Left cardiac atrium (tissue), 4 donors: ENCODE measurements around the gene NFKBIE. TPM values are rescaled to one million over a fixed set of nuclear protein-coding genes. Genes with fewer than 3 reads are reported as not detected.

ENCODE experiments used
- ATAC-seq, 2 donors: fragments of 200-7000 bp; cut with Tn5 transposase; one replicate each; pipeline ENCODE4 v1.9.1; 2020; ENCODE audit warnings: mild to moderate bottlenecking in 2 of 2, moderate library complexity in 2 of 2
- DNase-seq: peaks from one replicate; pipeline ENCODE4 v3.0.0-alpha.2; 2020
- intact Hi-C, 2 donors: fragments of 100-400 bp; cut with DNase I; formaldehyde crosslinking; loops; one replicate each; pipeline versions ENCODE4 v1.14.1 to v1.15.1; 2022 to 2023
- total RNA-seq, 2 donors: library from RNA; stranded (reverse); fragmentation: NEBNext Ultra II Directional; extraction: Animal tissue kit (Norgen Biotek cat#: 25700); gene quantifications; one replicate each; pipeline ENCODE4 v1.2.1, GENCODE V29; 2021
- donor health status: DM: no; HTN: yes; CAD: no.
- donor health status: DM: no; HTN: yes; CAD: no; lungs with severe emphysema.
- donor health status: DM: yes; HTN: yes; CAD: no.
- donor health status: Dilated cardiomyopathy.

NFKBIE gene
- total RNA-seq, 2 donors from 2014 or later = 3.8 to 5.8 TPM

- DNase-seq (peak; percentile 81), ATAC-seq (peak; percentile 39 to 49)
- intact Hi-C loops = no loop called here
Measured at GRCh38 chr6:44223319-44224028, 41.9 kb downstream of the NFKBIE start, which contains the start of gene SLC29A1. SLC29A1 (plus strand) TSS chr6:44223595; CDS start chr6:44227314, 3,719 bp downstream.

GRCh38 chr6:44222486-44223318 lies 42.6 kb downstream of the NFKBIE start:
- intact Hi-C loops = no loop called here
- ATAC-seq (no peak), DNase-seq (no peak)

GRCh38 chr6:44221961-44222335 lies 43.4 kb downstream of the NFKBIE start:
- ATAC-seq = no peak
- no peak for DNase-seq
- intact Hi-C loops = no loop called here

GRCh38 chr6:44221291-44221960 lies 43.9 kb downstream of the NFKBIE start:
- intact Hi-C loops = no loop called here

GRCh38 chr6:44220913-44221290 lies 44.4 kb downstream of the NFKBIE start:
- intact Hi-C loops = no loop called here
- ATAC-seq (no peak), DNase-seq (no peak)

More at GRCh38 chr6:44221291-44221960, 43.9 kb downstream of the NFKBIE start:
- ATAC-seq (peak; percentile 53 to 63), DNase-seq (peak; percentile 93)

- intact Hi-C loops = loop anchor here in 1 of 2 donors (5.0 kb wide), 1 partner anchor 48 kb away; no protein-coding TSS in a partner anchor
- ATAC-seq (no peak), DNase-seq (no peak)
Measured at GRCh38 chr6:44219815-44220784, 45.3 kb downstream of the NFKBIE start.

GRCh38 chr6:44219053-44219814 lies 46.1 kb downstream of the NFKBIE start:
- peak; percentile 91 for DNase-seq
- intact Hi-C loops = loop anchor here in 1 of 2 donors (5.0 kb wide), 1 partner anchor 47 kb away; no protein-coding TSS in a partner anchor
- peak; percentile 68 to 81 for ATAC-seq

GRCh38 chr6:44217332-44218143 lies 47.8 kb downstream of the NFKBIE start:
- intact Hi-C loops = loop anchor here in 1 of 2 donors (5.0 kb wide), 1 partner anchor 45 kb away; no protein-coding TSS in a partner anchor
- DNase-seq = peak; percentile 59
- peak; percentile 1 to 29 for ATAC-seq

- peak; percentile 47 for DNase-seq
- intact Hi-C loops = loop anchor here in 1 of 2 donors (5.0 kb wide), 1 partner anchor 45 kb away; no protein-coding TSS in a partner anchor
- ATAC-seq = peak; percentile 2 to 4
Measured at GRCh38 chr6:44216677-44217331, 48.5 kb downstream of the NFKBIE start, which contains the start of gene MYMX. MYMX (plus strand) TSS chr6:44216926; CDS start chr6:44217472, 546 bp downstream.

- DNase-seq = no peak
Measured at GRCh38 chr6:44214307-44214706, 51.0 kb downstream of the NFKBIE start.

GRCh38 chr6:44211284-44211683 lies 54.1 kb downstream of the NFKBIE start:
- DNase-seq (no peak), ATAC-seq (no peak)
- intact Hi-C loops = no loop called here

More at GRCh38 chr6:44214307-44214706, 51.0 kb downstream of the NFKBIE start:
- ATAC-seq = no peak
- intact Hi-C loops = no loop called here

Other genes with a start within 250 kb of the NFKBIE start
- gene MRPL14, start 138.1 kb downstream of the NFKBIE start, total RNA-seq = 10 to 100 TPM; 32.4 to 41.2 TPM
- gene TMEM63B, start 138.0 kb downstream of the NFKBIE start, total RNA-seq = 10 to 100 TPM; 40.4 to 48.1 TPM
- under 1 TPM; 0.39 to 0.97 TPM for gene CAPN11, start 106.7 kb downstream of the NFKBIE start, total RNA-seq
- gene MYMX, start 48.6 kb downstream of the NFKBIE start, total RNA-seq = 1 to 10 TPM; 2.4 to 3.8 TPM
- 100 to 1,000 TPM; 115 to 130 TPM for gene SLC29A1, start 42.0 kb downstream of the NFKBIE start, total RNA-seq
- gene HSP90AB1, start 18.4 kb downstream of the NFKBIE start, total RNA-seq = 100 to 1,000 TPM; 657 to 662 TPM
- 10 to 100 TPM; 23.3 to 29.9 TPM for gene SLC35B2, start 8.0 kb downstream of the NFKBIE start, total RNA-seq
- gene TMEM151B, start 4.9 kb upstream of the NFKBIE start, total RNA-seq = under 1 TPM in 1 of 2 donors, not detected in 1; 0.05 TPM
- 1 to 10 TPM; 8.2 to 9.6 TPM for gene AARS2, start 47.8 kb upstream of the NFKBIE start, total RNA-seq
- gene SPATS1, start 77.1 kb upstream of the NFKBIE start, total RNA-seq = not detected
- 10 to 100 TPM; 17.8 to 19.1 TPM for gene CDC5L, start 122.2 kb upstream of the NFKBIE start, total RNA-seq